Activated T-helper 2 cell treated with anti-CD3 and anti-CD28 coated beads, Interferon-gamma antibody, Interleukin-2, Interleukin-4, amounts not matched to agents 10 μg/mL and 5 μg/mL and 100 μg/mL, durations not matched to agents 14 hours and 24 hours and 36 hours (primary cell): ENCODE results near the gene KRT23. TPM values are rescaled to one million over a fixed set of nuclear protein-coding genes. Genes with fewer than 3 reads are reported as not detected.

Experiments used
- DNase-seq: peaks from one replicate; pipeline ENCODE4 v3.0.0; 2021; ENCODE audit warnings: low spot score
- H3K27ac Mint-ChIP-seq: one replicate; pipeline ENCODE4 v1.8.0; 2021; ENCODE audit warnings: mixed read lengths
- H3K27me3 Mint-ChIP-seq: one replicate; pipeline ENCODE4 v1.8.0; 2021; ENCODE audit warnings: low read depth, mixed read lengths
- H3K36me3 Mint-ChIP-seq: one replicate; pipeline ENCODE4 v1.8.0; 2021; ENCODE audit warnings: low read depth, mixed read lengths
- H3K4me1 Mint-ChIP-seq: one replicate; pipeline ENCODE4 v1.8.0; 2021; ENCODE audit warnings: low read depth, mixed read lengths
- H3K4me3 Mint-ChIP-seq: one replicate; pipeline ENCODE4 v1.8.0; 2021; ENCODE audit warnings: low read depth, mild to moderate bottlenecking, moderate library complexity, mixed read lengths
- H3K9me3 Mint-ChIP-seq: one replicate; pipeline ENCODE4 v1.8.0; 2021; ENCODE audit warnings: mixed read lengths
- intact Hi-C: fragments of 100-400 bp; cut with micrococcal nuclease; formaldehyde crosslinking; loops from one replicate; pipeline ENCODE4 v1.15.1; 2023
- total RNA-seq: library from RNA; stranded (reverse); gene quantifications from 2 replicates; pipeline ENCODE4 v1.2.3, GENCODE V29; 2022

The KRT23 gene
- total RNA-seq, 1 donor from 2014 or later, result not detected

DNA sequence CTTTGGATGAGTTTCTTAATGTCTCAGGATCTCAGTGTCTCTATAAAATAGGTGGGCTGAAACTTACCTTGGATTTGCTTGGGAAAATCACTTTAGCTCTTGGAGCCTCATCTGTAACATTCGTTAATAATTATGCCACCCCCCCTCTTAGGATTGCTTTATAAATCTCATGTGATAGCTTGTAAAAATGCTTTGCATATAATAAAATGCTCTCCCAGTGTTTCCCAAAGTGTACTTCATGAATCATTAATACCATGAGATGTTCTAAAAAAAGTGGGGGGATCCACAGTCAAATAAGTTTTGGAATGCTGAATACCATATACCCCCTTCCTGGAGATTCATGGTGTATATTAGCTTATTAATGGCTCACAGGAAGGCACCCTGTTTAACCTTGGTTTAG is 24.1 kb upstream of the KRT23 start:
- H3K4me1 Mint-ChIP-seq, result peaks cover 4% of the 10 kb centered on the region
- no peak overlapping the region for H3K4me3 Mint-ChIP-seq
- no peaks in the 10 kb centered on the region for H3K9me3 Mint-ChIP-seq
- H3K27ac Mint-ChIP-seq, result no peak overlapping the region
- H3K27me3 Mint-ChIP-seq, result peaks cover 9% of the 10 kb centered on the region
- no peak for DNase-seq
- intact Hi-C loops, result no loop called here
- H3K36me3 Mint-ChIP-seq, result no peaks in the 10 kb centered on the region

DNA sequence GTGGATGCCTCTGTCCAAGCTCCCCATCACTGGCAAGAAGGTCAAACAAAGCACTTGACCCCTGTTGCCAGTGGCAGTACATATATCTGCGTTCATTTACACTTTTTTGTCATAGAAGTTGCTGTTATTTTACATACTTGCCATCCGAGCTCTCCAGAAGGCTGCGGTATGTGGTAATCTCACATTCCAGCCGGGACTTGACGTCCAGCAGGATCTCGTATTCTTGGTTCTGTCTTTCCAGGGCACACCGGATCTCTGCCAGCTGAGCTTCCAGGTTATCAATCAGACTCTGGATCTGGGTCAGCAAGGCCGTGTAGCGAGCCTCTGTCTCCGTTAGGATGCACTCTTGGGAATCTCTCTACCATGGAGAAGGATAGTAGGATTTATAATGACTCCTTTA is 22.7 kb upstream of the KRT23 start:
- peaks cover 4% of the 10 kb centered on the region for H3K4me1 Mint-ChIP-seq

GRCh38 chr17:40958086-40958953 is 20.9 kb upstream of the KRT23 start:
- no peak overlapping the region for H3K27ac Mint-ChIP-seq

More for the DNA sequence above, 22.7 kb upstream of the KRT23 start:
- H3K4me3 Mint-ChIP-seq, result no peak overlapping the region
- H3K9me3 Mint-ChIP-seq, result no peaks in the 10 kb centered on the region
- no peak overlapping the region for H3K27ac Mint-ChIP-seq
- DNase-seq, result no peak
- no peaks in the 10 kb centered on the region for H3K36me3 Mint-ChIP-seq
- intact Hi-C loops, result no loop called here
- H3K27me3 Mint-ChIP-seq, result peaks cover 10% of the 10 kb centered on the region

DNA sequence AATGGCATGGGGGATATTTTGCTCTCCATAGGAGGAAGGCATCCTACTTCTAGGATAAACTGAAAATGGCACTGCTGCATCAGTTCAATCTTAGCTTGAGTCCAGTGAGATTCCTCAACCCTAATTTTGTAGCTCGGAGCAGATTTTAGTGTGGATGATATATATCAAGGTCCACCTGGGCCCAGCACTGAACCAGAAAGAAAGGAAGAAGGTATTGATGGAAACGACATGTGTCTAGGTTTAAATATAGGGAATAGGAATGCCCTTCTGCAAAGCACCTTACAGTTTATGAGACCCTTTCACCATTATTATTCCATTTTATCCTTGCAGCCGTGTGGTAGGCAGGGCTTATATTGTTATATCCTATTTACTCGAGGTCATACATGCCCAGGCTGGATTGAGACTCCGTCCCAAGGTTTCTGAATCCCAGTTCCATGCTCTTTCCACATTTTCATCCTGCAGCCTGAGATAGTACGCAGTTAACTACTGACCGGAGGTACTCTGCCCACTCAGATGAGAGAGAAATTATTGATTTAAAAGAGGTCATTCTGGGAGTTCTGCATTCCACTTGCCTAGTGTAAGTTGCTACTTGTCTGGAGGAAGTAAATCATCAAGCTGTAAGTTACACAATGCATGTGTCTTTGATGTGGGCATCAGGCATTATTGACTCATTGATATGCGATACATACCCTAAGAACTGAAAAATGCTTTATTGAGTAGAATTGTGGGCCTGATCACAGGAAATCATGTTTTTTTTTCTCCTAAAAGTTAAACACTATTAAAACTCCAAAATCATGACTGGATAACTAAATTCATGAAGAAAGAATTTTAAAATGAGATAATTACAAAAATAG is 19.2 kb upstream of the KRT23 start:
- intact Hi-C loops, result no loop called here

More at GRCh38 chr17:40958086-40958953, 20.9 kb upstream of the KRT23 start:
- intact Hi-C loops, result no loop called here
- Mint-ChIP-seq H3K27me3 (peaks cover 15% of the 10 kb centered on the region), H3K4me1 (peaks cover 12% of the 10 kb centered on the region), H3K9me3 (no peaks in the 10 kb centered on the region), H3K36me3 (no peaks in the 10 kb centered on the region), H3K4me3 (no peak overlapping the region)
- no peak for DNase-seq

DNA sequence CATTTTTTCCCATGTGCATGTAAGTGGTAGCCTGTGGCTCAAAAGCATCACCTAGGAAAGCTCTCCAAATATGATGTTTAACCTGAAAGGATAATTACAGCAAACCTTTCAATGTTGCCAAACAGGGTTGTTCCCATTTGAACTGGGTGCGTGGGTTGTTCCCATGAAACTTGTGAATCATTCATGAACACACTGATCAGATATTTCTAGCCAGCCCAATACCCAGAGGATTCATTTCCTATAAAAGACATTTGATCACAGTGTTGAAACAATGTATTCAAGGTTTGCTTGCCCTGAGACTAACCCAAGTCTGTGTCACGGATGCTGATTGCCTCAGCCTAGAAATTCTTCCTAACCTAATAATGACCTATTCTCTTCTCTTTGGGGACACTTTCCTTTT is 16.4 kb upstream of the KRT23 start:
- intact Hi-C loops, result no loop called here
- Mint-ChIP-seq H3K27ac (no peak overlapping the region), H3K9me3 (no peaks in the 10 kb centered on the region), H3K4me3 (no peak overlapping the region), H3K27me3 (peaks cover 35% of the 10 kb centered on the region), H3K36me3 (no peaks in the 10 kb centered on the region), H3K4me1 (peaks cover 8% of the 10 kb centered on the region)
- DNase-seq, result no peak

More for the DNA sequence above, 19.2 kb upstream of the KRT23 start:
- Mint-ChIP-seq H3K27me3 (peaks cover 20% of the 10 kb centered on the region), H3K9me3 (no peaks in the 10 kb centered on the region), H3K27ac (no peak overlapping the region), H3K36me3 (no peaks in the 10 kb centered on the region), H3K4me1 (peaks cover 12% of the 10 kb centered on the region), H3K4me3 (no peak overlapping the region)
- no peak for DNase-seq

GRCh38 chr17:40952661-40953060 is 15.2 kb upstream of the KRT23 start:
- no peak overlapping the region for H3K27ac Mint-ChIP-seq
- H3K4me3 Mint-ChIP-seq, result no peak overlapping the region
- DNase-seq, result no peak
- intact Hi-C loops, result no loop called here
- H3K27me3 Mint-ChIP-seq, result peaks cover 37% of the 10 kb centered on the region
- peaks cover 8% of the 10 kb centered on the region for H3K4me1 Mint-ChIP-seq
- H3K36me3 Mint-ChIP-seq, result no peaks in the 10 kb centered on the region
- no peaks in the 10 kb centered on the region for H3K9me3 Mint-ChIP-seq

GRCh38 chr17:40952154-40952553 is 14.7 kb upstream of the KRT23 start:
- Mint-ChIP-seq H3K27ac (no peak overlapping the region), H3K4me1 (peaks cover 8% of the 10 kb centered on the region), H3K36me3 (no peaks in the 10 kb centered on the region), H3K9me3 (no peaks in the 10 kb centered on the region), H3K4me3 (no peak overlapping the region), H3K27me3 (peaks cover 39% of the 10 kb centered on the region)
- intact Hi-C loops, result no loop called here
- no peak for DNase-seq

DNA sequence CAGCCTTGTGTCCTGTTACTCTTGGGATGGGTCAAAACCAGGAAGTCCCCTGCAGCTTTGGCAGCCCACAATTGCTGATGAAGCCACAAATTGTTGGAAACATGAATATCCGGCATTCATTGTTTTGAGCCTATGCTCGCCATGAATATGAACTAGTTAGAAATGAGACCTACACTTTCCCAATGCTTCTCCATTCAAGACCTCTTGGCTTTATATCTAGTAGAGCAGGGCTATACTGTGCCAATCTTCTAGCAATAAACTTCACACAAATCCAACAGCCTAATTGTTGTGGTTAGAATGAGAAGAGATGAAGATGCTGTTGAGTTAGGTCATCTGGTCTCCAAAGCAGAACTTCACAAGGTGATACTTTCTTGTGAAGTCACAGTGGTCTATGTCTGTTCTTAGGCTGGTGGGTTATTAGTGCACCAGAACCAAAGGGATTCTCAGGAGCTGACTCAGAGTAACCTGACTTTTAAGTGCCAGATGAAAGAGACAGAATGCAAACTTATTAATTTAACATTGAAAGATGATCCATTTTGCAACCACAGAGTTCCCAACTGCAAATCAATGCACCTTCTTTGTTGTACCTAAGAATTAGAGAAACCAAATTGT is 13.7 kb upstream of the KRT23 start:
- H3K4me1 Mint-ChIP-seq, result peaks cover 8% of the 10 kb centered on the region
- H3K27me3 Mint-ChIP-seq, result peaks cover 43% of the 10 kb centered on the region
- intact Hi-C loops, result no loop called here
- no peaks in the 10 kb centered on the region for H3K36me3 Mint-ChIP-seq
- no peak overlapping the region for H3K4me3 Mint-ChIP-seq
- no peak overlapping the region for H3K27ac Mint-ChIP-seq
- no peaks in the 10 kb centered on the region for H3K9me3 Mint-ChIP-seq
- no peak for DNase-seq

DNA sequence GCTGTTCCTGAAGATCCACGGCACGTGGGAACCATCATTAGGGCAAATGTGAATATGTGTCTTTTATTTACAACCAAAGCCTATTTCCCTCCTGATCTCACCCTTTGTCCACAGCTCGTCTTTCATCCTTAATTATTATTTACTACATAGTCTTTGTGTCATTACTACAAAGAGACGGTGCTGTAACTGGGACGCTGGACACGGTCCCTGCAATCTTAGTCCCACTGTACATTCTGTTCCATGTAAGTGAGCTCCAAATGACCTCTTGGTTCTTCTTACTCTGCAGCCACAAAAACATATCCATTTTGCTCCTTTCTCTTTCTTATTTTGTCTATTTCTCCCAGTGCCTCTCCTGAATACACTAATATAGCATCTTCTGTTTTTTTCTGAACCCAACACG is 12.7 kb upstream of the KRT23 start:
- Mint-ChIP-seq H3K27ac (no peak overlapping the region), H3K9me3 (no peaks in the 10 kb centered on the region), H3K4me3 (no peak overlapping the region), H3K4me1 (peaks cover 8% of the 10 kb centered on the region), H3K36me3 (no peaks in the 10 kb centered on the region), H3K27me3 (peaks cover 50% of the 10 kb centered on the region)
- intact Hi-C loops, result no loop called here
- DNase-seq, result no peak

DNA sequence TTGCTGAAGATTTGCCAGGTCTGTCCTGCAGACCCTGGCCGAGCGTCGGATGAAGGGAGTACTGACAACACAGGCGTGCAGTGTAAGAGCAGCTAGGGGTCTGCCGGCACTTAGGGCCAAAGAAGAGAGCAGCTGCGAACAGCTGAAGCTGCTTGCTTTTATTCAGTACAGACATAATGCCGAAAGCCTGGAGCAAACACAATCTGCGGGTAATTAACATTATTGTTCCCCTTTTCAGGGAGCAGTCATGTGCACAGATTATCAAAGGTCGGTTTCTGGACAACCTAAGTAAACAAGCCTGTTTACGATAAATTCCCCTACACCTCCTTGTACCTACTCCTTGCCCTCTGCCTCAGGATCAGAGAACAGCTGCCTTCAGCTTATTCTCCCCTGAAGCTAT is 12.0 kb upstream of the KRT23 start:
- H3K4me3 Mint-ChIP-seq, result no peak overlapping the region

DNA sequence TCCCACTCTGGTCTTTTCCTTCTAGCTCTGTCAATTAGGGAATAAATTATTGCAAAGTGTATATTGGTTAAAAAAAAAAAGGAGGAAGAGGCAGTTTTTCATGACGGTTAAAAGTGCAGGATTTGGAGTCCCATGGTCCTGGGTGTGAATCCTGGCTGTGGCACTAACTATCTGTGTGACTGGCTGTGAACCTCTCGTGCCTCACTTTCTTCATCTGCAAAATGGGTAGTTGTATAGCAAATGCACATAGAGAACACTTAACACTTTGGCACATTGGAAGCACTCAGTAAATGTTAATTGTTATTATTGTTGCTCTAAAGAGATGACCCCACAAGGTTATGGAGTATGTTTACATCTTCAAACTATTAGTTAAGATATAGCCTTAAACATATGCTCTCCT is 10.5 kb upstream of the KRT23 start:
- H3K27me3 Mint-ChIP-seq, result peaks cover 53% of the 10 kb centered on the region
- no peak overlapping the region for H3K27ac Mint-ChIP-seq
- intact Hi-C loops, result no loop called here
- DNase-seq, result no peak
- H3K36me3 Mint-ChIP-seq, result no peaks in the 10 kb centered on the region
- H3K4me3 Mint-ChIP-seq, result no peak overlapping the region
- H3K9me3 Mint-ChIP-seq, result no peaks in the 10 kb centered on the region
- H3K4me1 Mint-ChIP-seq, result no peaks in the 10 kb centered on the region

More for the DNA sequence above, 12.0 kb upstream of the KRT23 start:
- H3K36me3 Mint-ChIP-seq, result no peaks in the 10 kb centered on the region
- H3K4me1 Mint-ChIP-seq, result peaks cover 8% of the 10 kb centered on the region
- no peaks in the 10 kb centered on the region for H3K9me3 Mint-ChIP-seq
- H3K27me3 Mint-ChIP-seq, result peaks cover 53% of the 10 kb centered on the region
- intact Hi-C loops, result no loop called here
- DNase-seq, result no peak
- H3K27ac Mint-ChIP-seq, result no peak overlapping the region

DNA sequence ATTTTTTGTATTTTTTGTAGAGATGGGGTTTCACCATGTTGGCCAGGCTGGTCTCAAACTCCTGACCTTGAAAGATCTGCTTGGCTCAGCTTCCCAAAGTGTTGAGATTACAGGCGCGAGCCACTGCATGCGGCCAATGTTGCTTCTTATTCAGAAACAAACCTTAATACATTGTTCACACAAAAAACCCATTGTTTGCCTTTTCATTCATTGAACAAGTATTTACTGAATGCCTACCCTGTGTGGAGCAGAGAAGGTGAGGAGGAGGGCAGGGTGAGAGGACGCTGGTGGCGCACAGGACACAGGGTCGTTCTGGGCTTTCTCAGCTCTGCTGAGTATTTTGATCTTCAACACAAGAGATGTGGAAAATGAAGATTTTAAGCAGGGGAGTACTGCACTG is 8.0 kb upstream of the KRT23 start:
- no peak for DNase-seq
- intact Hi-C loops, result no loop called here
- no peak overlapping the region for H3K4me3 Mint-ChIP-seq
- no peaks in the 10 kb centered on the region for H3K36me3 Mint-ChIP-seq
- no peak overlapping the region for H3K27ac Mint-ChIP-seq
- no peaks in the 10 kb centered on the region for H3K4me1 Mint-ChIP-seq
- H3K27me3 Mint-ChIP-seq, result peaks cover 47% of the 10 kb centered on the region
- no peaks in the 10 kb centered on the region for H3K9me3 Mint-ChIP-seq

DNA sequence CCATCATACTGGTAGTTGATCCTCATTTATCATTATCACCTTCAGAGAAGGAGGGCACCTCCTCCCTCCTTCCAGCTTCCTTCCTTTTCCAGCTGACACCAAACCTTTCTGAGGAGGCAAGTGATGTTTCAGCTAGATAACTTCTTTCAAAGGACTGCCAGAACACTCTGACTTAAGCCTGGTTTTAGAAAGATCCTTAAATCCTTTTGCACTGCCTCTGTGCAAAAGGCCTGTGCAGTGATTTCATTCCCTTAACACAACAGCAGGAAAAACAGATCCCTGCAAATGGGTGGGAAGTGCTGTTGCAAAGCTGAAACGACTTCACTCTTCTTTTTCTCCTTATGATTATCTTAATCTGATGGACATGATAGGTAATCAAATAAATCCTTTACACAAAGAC is 7.1 kb upstream of the KRT23 start:
- Mint-ChIP-seq H3K9me3 (no peaks in the 10 kb centered on the region), H3K36me3 (no peaks in the 10 kb centered on the region), H3K27ac (no peak overlapping the region), H3K4me3 (no peak overlapping the region), H3K27me3 (peaks cover 41% of the 10 kb centered on the region), H3K4me1 (no peaks in the 10 kb centered on the region)
- DNase-seq, result no peak
- intact Hi-C loops, result no loop called here
